ENCODE results near the gene LAMP1.

Gene LAMP1

DNA sequence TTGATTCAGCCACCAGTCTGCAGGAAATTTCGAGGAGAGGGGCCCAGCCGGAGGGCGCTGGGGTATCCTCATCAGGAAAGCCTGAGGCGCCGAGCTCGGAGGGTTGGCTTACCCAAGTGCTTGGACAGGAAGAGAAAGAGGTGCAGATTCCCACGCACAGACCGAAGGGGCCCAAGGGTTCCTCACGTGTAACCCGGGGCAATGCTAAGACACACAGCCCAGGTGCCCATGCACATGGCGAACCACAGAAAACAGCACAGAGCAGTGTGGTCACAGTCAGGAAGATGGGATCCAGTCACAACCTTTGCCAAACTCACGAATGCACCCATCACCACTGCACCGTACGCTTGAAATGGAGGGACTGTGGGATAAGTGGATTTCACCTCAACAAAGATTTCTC lies 36.0 kb downstream of the LAMP1 start:
- TF ChIP-seq, protein P1, sequence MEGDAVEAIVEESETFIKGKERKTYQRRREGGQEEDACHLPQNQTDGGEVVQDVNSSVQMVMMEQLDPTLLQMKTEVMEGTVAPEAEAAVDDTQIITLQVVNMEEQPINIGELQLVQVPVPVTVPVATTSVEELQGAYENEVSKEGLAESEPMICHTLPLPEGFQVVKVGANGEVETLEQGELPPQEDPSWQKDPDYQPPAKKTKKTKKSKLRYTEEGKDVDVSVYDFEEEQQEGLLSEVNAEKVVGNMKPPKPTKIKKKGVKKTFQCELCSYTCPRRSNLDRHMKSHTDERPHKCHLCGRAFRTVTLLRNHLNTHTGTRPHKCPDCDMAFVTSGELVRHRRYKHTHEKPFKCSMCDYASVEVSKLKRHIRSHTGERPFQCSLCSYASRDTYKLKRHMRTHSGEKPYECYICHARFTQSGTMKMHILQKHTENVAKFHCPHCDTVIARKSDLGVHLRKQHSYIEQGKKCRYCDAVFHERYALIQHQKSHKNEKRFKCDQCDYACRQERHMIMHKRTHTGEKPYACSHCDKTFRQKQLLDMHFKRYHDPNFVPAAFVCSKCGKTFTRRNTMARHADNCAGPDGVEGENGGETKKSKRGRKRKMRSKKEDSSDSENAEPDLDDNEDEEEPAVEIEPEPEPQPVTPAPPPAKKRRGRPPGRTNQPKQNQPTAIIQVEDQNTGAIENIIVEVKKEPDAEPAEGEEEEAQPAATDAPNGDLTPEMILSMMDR (IDR thresholded peaks at IDR 0.05; ENCODE audit: insufficient read depth, low read length, poor library complexity, severe bottlenecking): no peak
- H3K27me3 ChIP-seq (replicated peaks; ENCODE audit: control insufficient read depth, insufficient read depth, low read length): no peaks in the 10 kb centered on the region
- no peaks in the 10 kb centered on the region for H3K36me3 ChIP-seq (ENCODE audit: control insufficient read depth, insufficient read depth, low read length)
- DNase-seq (ENCODE audit: extremely low read depth, insufficient read length): no peak
- no peak overlapping the region for H3K4me3 ChIP-seq (replicated peaks; ENCODE audit: low read depth, low read length)

DNA sequence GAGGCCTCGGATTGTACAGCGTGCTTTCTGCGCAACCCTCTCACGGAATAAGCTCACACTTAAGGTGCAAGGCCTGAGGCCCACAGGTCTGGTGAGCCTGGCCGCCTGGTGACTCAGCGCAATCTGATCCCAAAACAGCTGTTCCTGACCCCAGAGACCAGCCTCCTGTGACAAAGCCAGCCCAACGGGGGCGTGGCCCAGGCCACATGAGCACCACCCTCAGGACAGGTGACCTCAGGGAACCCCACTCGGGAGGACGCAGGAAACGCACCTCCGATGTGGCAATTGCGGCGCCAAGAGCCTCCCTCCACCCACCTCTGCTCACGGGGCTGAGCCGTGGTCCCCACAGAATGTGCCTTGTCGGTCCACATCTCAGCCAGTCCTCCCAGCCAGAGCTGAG lies 40.5 kb downstream of the LAMP1 start:
- TF ChIP-seq, protein P1 (IDR thresholded peaks at IDR 0.05; ENCODE audit: insufficient read depth, low read length, poor library complexity, severe bottlenecking): no peak

DNA sequence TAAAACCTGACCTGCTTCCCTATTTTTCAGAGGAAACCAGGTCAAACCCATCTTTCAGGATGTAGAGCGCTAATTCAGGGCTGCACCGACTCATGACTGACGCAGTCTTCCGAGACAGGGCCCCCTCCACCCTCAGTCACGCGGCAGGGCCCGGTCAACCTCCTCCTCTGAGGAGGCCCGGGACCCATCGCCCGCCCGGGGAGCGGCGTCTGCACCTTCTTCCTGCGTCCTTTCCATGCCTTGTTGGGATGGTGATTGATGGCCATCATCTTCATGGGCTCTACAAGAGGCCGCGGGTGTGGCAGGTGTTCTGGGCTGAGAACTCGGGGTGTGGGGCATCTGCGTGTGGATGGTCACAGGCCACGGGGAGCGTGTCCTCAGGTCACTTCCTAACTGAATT lies 40.9 kb downstream of the LAMP1 start:
- Histone ChIP-seq H3K36me3 (ENCODE audit: control insufficient read depth, insufficient read depth, low read length) (no peaks in the 10 kb centered on the region), H3K27me3 (replicated peaks; ENCODE audit: control insufficient read depth, insufficient read depth, low read length) (no peaks in the 10 kb centered on the region), H3K4me3 (replicated peaks; ENCODE audit: low read depth, low read length) (no peak overlapping the region)
- DNase-seq (ENCODE audit: extremely low read depth, insufficient read length): no peak
- TF ChIP-seq, protein P1 (IDR thresholded peaks at IDR 0.05; ENCODE audit: insufficient read depth, low read length, poor library complexity, severe bottlenecking): no peak

More for the DNA sequence above, 40.5 kb downstream of the LAMP1 start:
- no peaks in the 10 kb centered on the region for H3K27me3 ChIP-seq (replicated peaks; ENCODE audit: control insufficient read depth, insufficient read depth, low read length)
- DNase-seq (ENCODE audit: extremely low read depth, insufficient read length): no peak
- H3K4me3 ChIP-seq (replicated peaks; ENCODE audit: low read depth, low read length): no peak overlapping the region
- H3K36me3 ChIP-seq (ENCODE audit: control insufficient read depth, insufficient read depth, low read length): no peaks in the 10 kb centered on the region

DNA sequence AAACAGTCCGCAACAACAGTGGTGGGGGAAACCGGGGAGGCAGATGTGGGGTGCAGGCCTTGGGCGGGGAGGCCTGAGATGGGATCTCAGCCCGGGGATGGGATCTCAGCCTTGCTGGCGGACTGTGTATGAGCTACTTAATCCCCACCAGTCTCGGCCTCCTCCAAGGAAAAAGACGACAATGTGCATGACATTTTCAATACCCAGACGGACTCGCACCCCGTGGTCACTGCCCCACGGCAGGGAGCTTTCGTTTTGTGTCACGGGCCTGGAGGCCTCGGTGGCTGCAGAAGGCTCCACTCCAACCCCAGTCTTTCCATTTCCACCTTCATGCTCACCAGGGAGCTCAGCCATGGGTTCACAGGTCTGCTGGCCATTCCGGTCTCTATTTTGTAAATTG lies 41.4 kb downstream of the LAMP1 start:
- Histone ChIP-seq H3K4me3 (replicated peaks; ENCODE audit: low read depth, low read length) (no peak overlapping the region), H3K27me3 (replicated peaks; ENCODE audit: control insufficient read depth, insufficient read depth, low read length) (no peaks in the 10 kb centered on the region), H3K36me3 (ENCODE audit: control insufficient read depth, insufficient read depth, low read length) (no peaks in the 10 kb centered on the region)
- TF ChIP-seq, protein P1 (IDR thresholded peaks at IDR 0.05; ENCODE audit: insufficient read depth, low read length, poor library complexity, severe bottlenecking): no peak
- DNase-seq (ENCODE audit: extremely low read depth, insufficient read length): no peak

DNA sequence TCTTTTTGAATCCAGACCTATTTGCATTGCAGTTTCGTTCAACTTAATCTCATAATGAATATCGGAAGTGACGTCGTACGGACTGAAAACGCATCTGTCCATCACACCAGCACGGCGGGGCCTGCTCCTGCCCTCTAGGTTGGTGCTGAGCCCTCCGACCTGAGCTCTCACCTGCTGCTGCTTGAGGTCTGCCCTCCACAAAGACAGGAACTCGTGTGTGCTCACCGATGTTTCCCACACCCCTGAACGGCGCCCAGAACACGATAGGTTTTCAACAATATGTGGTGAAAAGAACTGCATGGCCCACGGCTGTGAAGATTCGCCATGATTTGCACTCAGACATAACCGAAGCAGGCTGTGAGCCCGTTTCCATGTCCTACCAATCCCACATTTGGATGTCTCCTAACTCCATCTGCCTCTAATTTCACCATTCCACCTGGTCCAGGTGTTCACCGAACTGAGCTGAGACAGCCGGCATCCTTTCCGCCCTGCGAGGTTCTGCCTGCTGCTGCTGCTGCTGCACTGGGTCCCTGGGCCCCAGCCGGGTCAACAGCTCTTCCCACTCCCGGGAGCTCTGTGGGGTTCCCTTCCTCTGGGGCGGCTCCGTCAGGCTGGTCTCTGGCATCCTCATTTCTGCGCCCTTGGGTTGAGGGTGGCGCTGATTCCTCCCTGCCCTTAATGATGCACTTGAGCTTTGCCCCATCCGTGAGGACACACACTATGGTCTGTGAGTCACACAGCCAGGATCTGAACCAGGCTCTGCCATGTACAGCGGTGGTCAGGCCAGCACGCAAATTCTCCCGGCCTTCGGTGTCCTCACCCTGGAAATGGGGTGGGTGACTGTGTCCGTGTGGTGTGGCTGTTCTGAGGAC lies 46.0 kb downstream of the LAMP1 start:
- no peak for DNase-seq (ENCODE audit: extremely low read depth, insufficient read length)

More for the DNA sequence above, 46.0 kb downstream of the LAMP1 start:
- Histone ChIP-seq H3K27me3 (replicated peaks; ENCODE audit: control insufficient read depth, insufficient read depth, low read length) (no peaks in the 10 kb centered on the region), H3K36me3 (ENCODE audit: control insufficient read depth, insufficient read depth, low read length) (no peaks in the 10 kb centered on the region), H3K4me3 (replicated peaks; ENCODE audit: low read depth, low read length) (no peak overlapping the region)
- TF ChIP-seq, protein P1 (IDR thresholded peaks at IDR 0.05; ENCODE audit: insufficient read depth, low read length, poor library complexity, severe bottlenecking): no peak
